GM21390 (cell line): ENCODE results near the gene MCC.

ENCODE experiments used
- ATAC-seq: cut with Tn5 transposase; IDR thresholded peaks from one replicate; pipeline ENCODE4 v1.9.1; 2021; ENCODE audit not compliant: unreplicated experiment

Gene MCC

DNA sequence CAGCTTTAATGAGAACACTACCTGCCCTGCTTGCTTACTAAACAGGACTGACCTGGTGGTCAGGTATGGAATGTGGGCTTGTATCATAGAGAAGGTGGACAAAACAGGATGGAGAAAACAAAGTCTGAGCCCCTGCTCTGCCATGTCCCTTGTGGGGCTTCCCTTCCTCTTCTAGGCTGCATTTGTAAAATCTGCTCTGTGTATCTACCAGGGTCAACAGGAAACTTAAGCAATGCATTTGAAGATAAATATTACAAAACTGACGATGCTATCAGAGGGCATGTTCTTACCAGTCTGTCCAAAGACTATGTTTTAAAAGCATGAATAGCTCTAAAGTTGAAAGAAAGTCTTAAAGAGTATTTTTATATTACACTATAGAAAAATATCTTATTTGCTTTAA lies 282.9 kb downstream of the MCC start:
- ATAC-seq, result no peak

DNA sequence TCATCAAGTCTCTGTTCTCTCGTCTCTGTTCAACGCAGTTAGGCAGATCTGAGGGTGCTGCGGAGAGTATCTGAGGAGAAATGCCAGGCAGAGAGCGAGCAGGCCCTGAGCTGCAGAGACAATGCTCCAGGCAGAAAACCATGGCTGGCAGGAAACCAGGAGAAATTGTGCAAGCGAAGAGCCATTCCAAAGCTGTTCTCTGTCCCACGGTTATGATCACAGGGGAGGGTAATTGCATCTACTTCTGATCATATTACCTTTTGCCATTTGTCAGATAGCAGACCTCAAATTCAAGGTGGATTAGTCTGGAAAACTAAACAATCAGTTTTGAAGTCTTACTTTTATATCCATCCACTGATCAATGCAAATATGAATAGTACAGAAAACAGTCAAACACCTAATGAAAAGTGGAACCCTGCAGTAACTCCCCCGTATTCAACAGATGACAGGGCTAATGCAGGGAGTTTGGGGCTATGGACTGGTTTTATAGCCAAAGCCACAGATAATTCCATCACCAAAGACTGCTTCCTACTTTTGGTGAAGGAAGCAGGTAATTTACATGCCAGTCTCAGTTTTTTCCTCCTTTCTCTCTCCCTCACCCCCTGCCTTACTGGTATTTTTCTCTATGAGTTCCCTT lies 283.6 kb downstream of the MCC start:
- no peak for ATAC-seq

DNA sequence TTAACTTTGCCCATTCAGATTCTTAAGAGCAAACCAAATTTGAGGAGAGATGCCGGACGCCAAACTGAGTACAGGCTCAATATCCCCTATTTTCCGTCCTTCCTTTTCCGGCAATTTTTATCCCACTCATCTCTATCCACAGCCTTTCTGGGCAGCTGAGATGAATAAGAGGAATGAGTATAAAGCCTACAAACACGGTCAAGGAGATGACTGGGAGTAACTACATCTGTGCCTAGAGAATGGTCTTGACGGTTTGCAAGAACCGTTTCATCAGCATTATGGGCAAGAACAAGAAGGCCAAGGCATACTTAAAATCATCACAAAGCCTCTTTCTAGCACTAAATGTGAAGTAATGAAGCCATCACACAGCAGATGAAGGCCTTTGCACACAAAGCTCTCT lies 284.3 kb downstream of the MCC start:
- ATAC-seq, result no peak

DNA sequence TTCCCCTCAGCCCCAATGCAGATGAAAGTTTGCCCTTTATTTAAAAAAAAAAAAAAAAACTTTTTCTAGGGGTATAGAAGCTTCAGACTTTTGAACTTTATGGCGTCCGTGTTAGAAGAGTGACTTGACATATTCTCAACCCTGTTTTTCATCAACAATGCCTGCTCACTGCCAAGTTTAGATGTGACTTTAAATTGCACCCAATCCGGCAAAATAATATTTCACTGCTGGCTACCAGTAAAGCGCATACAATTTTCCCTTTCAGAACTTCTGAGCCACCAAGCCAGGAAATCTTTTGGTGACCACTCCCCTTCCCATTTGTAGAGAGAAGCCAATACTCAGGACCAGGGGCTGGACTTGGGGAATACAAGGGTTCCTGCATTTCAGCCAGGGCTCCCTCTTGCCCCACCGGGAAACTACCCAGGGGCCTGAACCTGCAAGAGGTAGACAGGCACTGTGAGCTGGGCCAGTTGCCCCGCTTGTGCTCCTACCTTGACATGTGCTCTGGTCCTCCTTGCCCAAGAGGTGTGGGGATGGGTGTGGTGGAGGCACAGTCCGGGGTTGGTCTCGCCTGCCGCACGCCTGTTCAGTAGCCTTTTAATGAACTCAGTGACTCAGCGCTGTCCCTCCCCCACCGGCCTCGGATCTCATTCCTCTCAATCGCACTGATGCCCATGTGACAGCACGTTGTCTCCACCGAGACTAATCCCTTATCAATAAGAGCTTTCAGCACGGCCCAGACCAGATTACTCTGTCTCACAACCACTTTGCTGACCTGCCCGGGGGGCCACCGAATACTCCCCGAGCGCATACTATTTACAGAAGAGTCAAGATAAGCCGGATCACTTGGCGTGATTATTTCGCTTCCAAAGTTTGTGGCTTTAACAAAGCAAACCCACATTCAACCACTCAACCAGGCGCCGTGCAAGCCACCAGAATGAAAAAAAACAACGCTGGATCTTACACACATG lies 285.2 kb downstream of the MCC start:
- ATAC-seq, result no peak

DNA sequence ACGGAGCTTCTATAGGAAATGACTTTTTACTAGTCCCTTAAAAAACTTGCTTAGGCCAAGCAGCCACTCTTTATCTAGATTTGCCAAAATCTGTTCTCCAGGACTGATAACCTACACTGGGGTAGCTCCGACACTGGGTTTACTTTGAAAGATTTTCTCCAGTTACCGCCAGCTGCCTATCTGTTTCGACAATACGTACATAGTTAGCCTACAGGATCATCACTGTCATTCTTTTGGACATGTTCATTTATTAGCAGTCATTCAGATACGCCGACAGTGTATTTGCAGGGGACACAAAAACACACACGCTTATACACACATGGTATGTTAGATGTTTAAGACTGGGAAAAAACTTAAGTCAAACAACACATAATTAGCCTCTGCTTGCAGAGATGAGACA lies 286.0 kb downstream of the MCC start:
- ATAC-seq, result no peak

DNA sequence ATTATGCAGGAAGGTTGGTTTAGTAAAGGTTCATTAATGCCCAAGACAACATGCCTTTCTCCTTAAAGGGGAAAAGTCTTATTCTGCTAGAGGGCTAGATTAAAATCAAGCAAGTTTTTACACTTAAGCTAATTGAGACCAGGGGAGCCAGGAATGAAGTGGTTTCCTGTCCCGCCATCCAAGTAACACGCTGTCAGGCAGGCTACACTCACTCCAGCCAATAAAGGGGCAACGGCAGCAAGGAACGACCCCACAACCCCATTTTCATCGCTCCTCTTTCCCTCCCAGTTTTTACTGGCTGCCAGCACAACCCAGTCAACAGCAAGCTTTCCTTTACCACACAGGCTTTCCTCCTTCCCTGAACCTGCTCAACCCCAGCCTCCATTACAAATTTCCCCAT lies 286.5 kb downstream of the MCC start:
- ATAC-seq, result no peak

DNA sequence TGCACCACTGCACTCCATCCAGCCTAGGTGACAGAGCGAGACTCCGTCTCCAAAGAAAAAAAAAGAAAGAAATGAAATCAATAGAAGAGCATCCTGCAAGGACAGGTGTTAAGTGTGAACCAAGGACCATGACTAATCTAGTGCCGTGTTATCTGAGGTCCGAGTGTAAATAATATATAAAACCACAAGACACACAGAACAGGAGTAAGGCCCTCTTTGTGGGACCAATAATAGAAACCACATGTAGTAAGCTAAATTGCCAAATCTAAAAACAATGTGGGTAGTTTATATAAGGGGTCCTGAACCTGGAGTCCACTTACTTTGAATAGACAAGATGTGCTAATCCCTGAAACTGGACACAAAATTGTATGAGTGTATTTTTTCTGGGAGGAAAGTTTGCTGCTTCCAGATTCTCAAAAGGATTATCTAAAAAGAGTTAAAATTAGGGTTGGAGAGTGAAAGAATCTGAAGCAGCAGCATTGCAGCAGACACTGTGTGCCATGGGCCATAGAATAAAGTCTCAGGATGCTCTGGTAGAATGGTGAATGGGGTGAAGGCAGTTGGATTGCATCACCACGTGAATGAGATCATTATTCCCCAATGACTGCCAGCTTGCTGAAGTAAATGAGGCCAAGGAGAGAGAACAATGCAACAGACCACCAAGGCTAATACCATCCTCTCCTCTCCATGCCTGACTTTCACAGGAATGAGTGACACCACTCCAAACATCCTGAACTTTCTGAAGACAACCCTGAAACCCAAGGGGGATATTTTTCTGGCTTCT lies 288.9 kb downstream of the MCC start:
- no peak for ATAC-seq

DNA sequence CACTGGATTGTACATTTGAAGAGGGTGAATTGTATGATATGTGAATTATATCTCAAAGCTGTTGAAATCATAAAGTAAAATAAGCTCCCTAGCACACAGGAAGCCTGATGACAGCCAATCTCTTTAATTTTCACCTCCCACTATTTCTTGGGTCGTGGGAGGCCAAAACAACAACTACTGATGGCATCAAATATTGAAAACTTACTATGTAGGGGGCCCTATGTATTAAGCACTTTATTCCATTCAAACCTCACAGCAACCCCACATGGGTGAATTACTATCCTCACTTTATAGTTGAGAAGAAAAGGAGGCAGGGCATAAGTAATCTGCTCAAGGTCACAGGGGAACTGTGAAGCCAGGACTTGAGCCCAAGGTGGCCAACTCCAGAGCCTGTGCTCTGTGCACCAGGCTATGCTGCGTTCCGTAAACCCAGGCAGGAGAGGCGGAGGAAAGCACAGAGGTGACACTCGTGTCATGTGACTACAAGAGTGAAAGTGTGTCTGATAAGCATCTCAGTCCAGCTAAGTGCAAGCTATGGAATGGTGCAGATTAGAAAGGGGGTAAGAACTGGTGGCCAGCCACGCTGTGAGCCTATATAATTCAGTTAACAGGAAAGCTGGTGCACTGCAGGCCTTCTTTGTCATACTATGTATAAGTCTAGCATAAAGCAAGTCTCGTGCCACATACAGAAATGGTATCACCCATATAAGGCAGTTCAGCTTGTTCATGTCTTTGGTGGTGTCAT lies 290.6 kb downstream of the MCC start:
- ATAC-seq, result no peak

DNA sequence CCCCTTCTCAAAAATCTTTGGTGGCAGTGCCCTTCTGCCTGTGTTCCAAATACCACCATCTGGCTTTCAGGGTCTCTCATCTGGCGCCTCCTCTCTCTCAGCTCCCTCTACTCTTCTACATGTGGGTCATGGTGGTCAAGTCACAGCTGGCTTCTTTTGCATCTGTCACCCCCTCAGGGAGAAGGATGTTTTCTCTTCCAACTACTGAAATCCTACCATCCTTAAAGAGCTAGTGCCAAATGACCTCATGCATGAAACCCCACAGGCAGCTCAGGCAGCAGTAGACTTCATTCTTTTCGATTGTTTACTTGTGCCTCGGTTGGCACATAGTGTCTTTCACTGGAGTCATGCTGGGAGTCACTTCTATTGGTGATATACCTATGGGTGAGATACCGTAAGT lies 292.5 kb downstream of the MCC start:
- no peak for ATAC-seq

DNA sequence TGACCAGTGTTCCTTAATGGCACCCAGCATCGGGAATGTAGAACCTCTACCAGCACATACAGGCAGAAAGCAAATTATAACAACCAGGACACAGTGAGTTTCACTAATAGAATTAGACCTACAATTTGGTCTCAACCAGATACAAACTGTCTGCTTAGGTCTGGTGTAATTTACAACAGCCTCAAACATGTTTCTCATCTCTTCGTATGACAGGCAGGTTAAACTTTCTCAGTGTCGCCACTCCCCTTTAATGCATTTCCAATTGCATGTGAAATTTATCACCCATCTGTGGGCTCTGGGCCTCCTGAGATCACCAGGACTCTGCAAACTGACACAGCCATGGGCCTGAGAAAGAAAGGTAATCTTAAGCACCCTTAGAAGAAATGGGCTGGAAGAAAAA lies 293.0 kb downstream of the MCC start:
- no peak for ATAC-seq

DNA sequence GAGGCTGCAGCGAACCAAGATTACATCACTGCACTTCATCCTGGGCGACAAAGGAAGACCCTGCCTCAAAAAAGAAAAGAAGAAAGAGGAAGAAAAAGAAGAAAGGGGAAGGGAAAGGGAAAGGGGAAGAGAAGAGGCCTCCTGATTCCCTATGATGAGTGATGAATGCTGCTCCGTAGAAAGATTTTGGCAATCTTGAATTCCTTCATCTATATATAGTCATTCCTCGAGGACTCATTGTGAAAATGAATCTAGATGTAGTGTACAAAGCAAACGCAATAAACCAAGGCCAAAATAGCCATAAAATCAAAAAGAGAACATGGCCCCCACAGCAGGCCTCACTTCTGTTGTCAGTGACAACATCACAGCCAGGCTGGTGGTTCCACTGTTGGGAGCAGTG lies 293.7 kb downstream of the MCC start:
- no peak for ATAC-seq

DNA sequence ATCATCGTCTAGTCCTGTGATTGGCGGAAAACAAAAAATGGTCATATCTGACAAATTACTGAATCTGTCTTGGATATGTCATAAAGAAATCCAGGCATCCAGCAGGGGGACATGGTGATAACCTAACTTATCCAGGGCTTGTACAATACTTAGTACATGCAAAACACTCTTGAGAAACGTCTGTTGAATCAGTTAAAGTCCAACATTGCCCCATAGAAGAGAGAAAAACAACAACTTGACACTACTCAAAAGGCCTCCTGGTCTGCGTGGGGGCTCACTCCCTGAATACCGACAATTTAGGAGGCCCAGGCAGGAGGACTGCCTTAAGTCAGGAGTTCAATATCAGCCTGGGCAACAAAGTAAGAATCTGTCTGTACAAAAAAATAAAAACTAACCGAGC lies 294.1 kb downstream of the MCC start:
- no peak for ATAC-seq

DNA sequence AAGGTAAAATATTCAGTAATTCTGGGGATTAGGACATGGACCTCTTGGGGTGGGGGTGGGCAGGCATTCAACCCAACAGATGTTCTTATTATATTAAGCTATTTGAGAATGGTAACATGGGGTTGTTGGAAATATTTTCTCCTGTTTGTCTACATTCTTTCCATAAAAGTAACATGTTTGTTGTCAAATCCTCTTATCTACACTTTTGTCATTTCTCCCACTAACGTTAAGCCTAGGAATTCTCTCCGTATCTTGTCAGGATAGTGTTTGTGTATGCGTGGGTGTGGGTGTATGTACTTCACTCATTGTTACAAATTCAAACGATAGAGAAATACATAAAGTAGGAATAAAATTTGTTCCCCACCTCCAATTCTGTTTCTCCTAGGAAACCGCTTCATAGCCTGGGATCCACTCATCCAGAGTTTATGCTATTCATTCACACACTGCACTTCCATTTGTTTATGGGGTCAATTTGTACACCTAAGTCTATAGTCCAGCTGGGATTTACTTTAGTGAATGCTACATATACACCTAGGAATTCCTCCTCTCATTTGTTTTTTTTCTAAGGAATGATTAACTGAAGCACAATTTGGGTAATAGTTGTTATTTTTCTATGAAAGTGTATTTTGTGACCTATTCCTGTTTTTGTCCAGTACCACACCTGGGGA lies 294.8 kb downstream of the MCC start:
- ATAC-seq, result no peak

DNA sequence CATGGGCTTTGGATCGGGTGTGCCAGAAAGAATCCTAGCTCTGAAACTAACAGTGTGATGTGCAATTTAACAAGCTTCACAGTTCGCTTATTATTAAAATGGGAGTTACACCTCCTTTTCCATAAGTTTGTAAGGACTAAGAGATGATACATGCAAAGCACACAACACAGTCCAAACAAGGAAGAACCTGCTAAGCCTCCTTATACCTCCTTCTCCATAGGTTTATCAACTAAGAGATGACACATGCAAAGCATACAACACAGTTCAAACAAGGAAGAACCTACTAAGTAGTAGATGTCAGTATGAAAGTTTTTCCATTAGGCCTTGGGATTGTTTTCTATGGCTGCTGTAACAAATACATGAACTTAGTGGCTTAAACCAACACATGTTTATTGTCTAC lies 295.7 kb downstream of the MCC start:
- ATAC-seq, result no peak

DNA sequence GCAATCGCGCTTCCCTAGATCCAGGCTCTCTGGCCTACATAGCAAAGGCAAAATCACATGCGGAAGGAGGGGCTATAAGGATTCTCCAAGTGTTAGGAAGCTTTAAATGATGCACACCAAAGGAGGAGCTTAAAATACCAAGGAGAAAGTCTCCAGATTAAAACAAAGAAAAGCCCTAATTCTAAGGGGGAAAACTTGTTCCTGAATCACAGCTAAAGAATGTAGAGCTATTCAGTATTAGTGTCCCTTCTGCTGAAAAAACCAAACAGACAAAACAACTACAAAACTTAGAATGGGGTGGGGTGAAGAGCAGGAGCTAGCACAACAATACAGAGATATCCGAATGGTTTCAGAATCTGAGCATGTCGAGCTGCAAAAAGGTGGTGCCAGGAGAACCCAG lies 297.9 kb downstream of the MCC start:
- no peak for ATAC-seq

DNA sequence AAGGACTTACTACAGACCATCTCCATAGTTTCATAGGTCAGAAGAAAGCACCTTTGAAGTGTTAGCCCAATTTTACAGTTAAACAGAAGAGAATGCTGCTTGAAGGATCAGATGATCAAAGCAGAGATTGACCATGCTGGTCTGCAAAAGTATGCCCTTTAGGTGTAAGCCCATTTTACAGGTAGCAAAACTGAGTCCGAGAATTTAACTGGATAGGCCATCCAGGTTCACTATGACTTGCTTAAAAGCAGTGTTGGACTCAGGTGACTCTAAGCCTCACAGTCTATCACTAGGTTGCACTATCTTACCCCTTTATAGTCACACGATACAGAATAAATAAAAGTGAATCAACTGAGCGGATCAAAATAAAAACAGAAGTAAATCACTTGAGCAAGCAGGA lies 299.0 kb downstream of the MCC start:
- no peak for ATAC-seq

DNA sequence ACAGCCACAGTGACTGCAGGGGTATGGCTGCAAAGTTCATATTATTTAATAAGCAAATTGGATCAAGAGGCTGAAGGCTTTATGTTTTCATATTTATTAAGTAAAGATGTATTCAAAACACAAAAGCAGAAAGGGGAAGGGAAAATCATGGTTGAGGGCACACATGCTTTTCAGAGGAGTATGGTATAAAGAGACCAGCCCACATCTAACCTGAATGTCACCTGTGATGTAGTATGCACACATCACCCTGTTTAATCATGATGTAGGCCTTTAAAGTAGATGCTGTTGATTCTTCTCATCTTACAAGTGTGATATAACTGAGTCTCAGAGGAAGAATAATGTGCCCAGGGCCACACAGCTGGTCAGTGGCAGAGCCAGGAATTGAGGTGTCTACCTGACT lies 299.8 kb downstream of the MCC start:
- ATAC-seq, result no peak

DNA sequence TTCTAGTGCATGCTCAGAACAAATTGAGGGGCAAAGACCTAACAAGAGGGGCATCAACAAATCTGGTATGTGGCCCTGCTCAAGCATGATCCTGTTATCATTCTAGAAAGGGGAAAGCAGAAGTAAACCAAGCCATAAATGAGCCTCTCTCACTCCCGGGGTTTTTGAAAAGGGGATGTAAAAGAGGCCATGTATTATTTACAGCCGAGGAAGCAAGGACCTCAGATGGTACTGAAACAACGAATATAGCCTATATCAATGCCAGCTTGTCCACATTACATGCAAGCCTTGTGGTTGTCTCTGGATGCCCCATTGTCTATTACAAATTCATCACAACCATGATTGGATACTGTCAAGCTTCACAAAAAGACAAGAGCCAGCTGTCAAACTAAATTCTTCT lies 300.3 kb downstream of the MCC start:
- ATAC-seq, result no peak

DNA sequence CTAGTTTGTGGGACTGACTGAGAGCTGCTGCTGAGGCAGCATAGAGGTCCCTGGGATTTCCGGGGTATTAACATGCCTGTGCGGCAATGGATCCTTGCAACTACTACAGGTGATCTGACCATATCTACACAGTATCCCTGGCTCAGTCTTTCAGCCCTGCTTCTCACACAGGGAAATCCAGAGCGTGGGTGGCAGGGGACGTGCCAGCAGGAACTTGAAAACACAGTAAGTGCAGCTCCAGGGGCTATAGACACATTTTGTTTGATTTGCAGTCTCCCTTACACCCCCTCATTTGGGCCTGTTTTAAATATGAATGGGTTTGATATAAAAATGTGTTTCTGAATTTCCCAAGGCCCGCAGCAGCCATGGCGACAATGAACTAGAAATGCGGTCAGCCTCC lies 302.2 kb downstream of the MCC start:
- ATAC-seq, result no peak

DNA sequence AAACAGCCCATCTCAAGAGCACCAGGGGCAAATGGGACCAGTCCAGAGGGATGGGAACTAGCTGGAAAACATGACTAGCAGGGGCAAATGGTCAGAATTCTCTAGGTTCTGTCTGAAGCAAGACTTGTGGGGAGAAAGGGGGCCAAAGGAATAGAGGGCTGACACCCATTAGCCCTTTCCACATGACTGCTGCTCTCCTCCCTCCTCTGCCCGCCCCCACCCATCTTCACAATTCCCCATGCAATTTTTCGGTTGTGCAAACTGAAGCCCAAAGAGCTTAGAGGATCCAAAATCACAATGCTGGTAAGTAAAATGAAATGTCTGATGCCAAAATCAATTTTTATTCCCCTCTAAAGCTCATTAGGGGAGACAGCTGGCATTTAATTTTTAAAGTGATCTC lies 304.6 kb downstream of the MCC start:
- no peak for ATAC-seq
